PC-3 (cell line): ENCODE data around the gene KRTAP1-3. TPM values are rescaled to one million over a fixed set of nuclear protein-coding genes. Genes with fewer than 3 reads are reported as not detected.
"Not testable (repeated sequence)": the region's sequence is repeated elsewhere in the genome, so short reads cannot be mapped to it uniquely, and the experiment has no call there.

Experiments
- ATAC-seq: fragments of 200-7000 bp; cut with Tn5 transposase; 2 replicates; pipeline ENCODE4 v1.9.1; 2020; ENCODE audit warnings: mild to moderate bottlenecking, moderate library complexity
- BruUV-seq: library from RNA; stranded (reverse); fragments of 400-500 nt; replicated peaks from 2 replicates; lab custom pipeline; 2021; lab: Mats Ljungman, UMichigan
- CTCF ChIA-PET: fragments of 300-600 bp; sonication (Branson Sonifier 250); formaldehyde crosslinking; loops from one replicate; lab custom pipeline; 2022; ENCODE audit warnings: antibody characterized with exemption; lab: Charles Lee
- POLR2A ChIA-PET: fragments of 300-600 bp; sonication (Branson Sonifier 250); formaldehyde crosslinking; loops from one replicate; lab custom pipeline; 2022; ENCODE audit warnings: antibody characterized with exemption; ENCODE audit not compliant: unreplicated experiment; lab: Charles Lee
- DNase-seq: peaks from one replicate; pipeline ENCODE4 v3.0.0-alpha.2; 2015
- H2AFZ ChIP-seq: fragments of 300-600 bp; sonication (generic); 2 replicates; pipeline ENCODE4 v1.6.0; 2016; ENCODE audit warnings: antibody characterized with exemption, low read length
- H3F3A ChIP-seq: fragments of 300-600 bp; sonication (generic); one replicate; pipeline ENCODE4 v1.6.0; 2017; ENCODE audit warnings: antibody characterized with exemption, low read length, control low read depth, mild to moderate bottlenecking; ENCODE audit not compliant: unreplicated experiment
- H3K27ac ChIP-seq: fragments of 300-600 bp; sonication (generic); 2 replicates; pipeline ENCODE4 v1.5.1; 2016; ENCODE audit warnings: mild to moderate bottlenecking, low read length
- H3K27me3 ChIP-seq: fragments of 300-600 bp; sonication (generic); 2 replicates; pipeline ENCODE4 v1.6.1; 2016; ENCODE audit warnings: low read length, mixed read lengths
- H3K36me3 ChIP-seq: fragments of 300-600 bp; sonication (generic); 2 replicates; pipeline ENCODE4 v1.6.1; 2016; ENCODE audit warnings: low read depth, mixed run types, low read length, mixed read lengths
- H3K4me1 ChIP-seq: fragments of 300-600 bp; sonication (generic); 2 replicates; pipeline ENCODE4 v1.5.1; 2016; ENCODE audit warnings: low read length; ENCODE audit not compliant: insufficient read depth
- H3K4me2 ChIP-seq: fragments of 300-600 bp; sonication (generic); 2 replicates; pipeline ENCODE4 v1.6.0; 2016; ENCODE audit warnings: low read length
- H3K4me3 ChIP-seq: fragments of 300-600 bp; sonication (generic); 2 replicates; pipeline ENCODE4 v1.5.1; 2016; ENCODE audit warnings: mild to moderate bottlenecking, low read length, mixed read lengths
- H3K79me2 ChIP-seq: fragments of 300-600 bp; sonication (generic); 2 replicates; pipeline ENCODE4 v1.6.1; 2017; ENCODE audit warnings: low read length, mixed read lengths
- H3K9ac ChIP-seq: fragments of 300-600 bp; sonication (generic); 2 replicates; pipeline ENCODE4 v1.6.0; 2016; ENCODE audit warnings: mild to moderate bottlenecking, low read length
- H3K9me2 ChIP-seq: fragments of 300-600 bp; sonication (generic); replicated peaks from 2 replicates; pipeline ENCODE4 v1.6.1; 2016; ENCODE audit warnings: mixed run types, low read length, mixed read lengths
- H3K9me3 ChIP-seq: fragments of 300-600 bp; sonication (generic); 2 replicates; pipeline ENCODE4 v1.6.1; 2016; ENCODE audit warnings: low read length, mixed read lengths
- H4K20me1 ChIP-seq: fragments of 300-600 bp; sonication (generic); 2 replicates; pipeline ENCODE4 v1.6.1; 2016; ENCODE audit warnings: low read length, mixed read lengths
- EZH2 ChIP-seq: fragments of 300-600 bp; sonication (generic); IDR thresholded peaks from one replicate; pipeline ENCODE4 v1.6.1; 2017; ENCODE audit warnings: antibody characterized with exemption, mild to moderate bottlenecking, low read length; ENCODE audit not compliant: unreplicated experiment
- EZH2phosphoT487 ChIP-seq: fragments of 300-600 bp; sonication (generic); IDR thresholded peaks from 2 replicates; pipeline ENCODE4 v1.6.1; 2018; ENCODE audit warnings: mild to moderate bottlenecking, antibody characterized with exemption, low read length, borderline replicate concordance
- intact Hi-C: fragments of 100-400 bp; cut with micrococcal nuclease; formaldehyde crosslinking; loops from 2 replicates; pipeline ENCODE4 v1.9.0; 2023
- total RNA-seq: library from RNA; depleted of rRNA; stranded (reverse); fragments of >200 nt; gene quantifications from 2 replicates; pipeline ENCODE4 v1.2.3, GENCODE V29; 2014
- TF ChIP-seq, protein P1 (sequence below): fragments of 300-600 bp; sonication (generic); conservative IDR thresholded peaks from 2 replicates; pipeline ENCODE4 v1.5.1; 2017; ENCODE audit warnings: antibody characterized with exemption, low read depth, mild to moderate bottlenecking, low read length

KRTAP1-3 gene
- total RNA-seq, 1 experiment from 2014 or later = not detected

- ChIA-PET CTCF (no interaction called here), POLR2A (no interaction called here)
- Histone ChIP-seq H3K4me1 (peaks cover 43% of the 10 kb centered on the region), H3K4me2 (no peak overlapping the region), H3K36me3 (no peaks in the 10 kb centered on the region), H2AFZ (no peak overlapping the region), H3K9me3 (no peaks in the 10 kb centered on the region), H3K4me3 (no peak overlapping the region), H3K27ac (no peak overlapping the region), H3K9me2 (no peaks in the 10 kb centered on the region), H3F3A (peaks cover 8% of the 10 kb centered on the region), H3K79me2 (no peaks in the 10 kb centered on the region), H3K27me3 (no peaks in the 10 kb centered on the region), H4K20me1 (no peaks in the 10 kb centered on the region), H3K9ac (no peak overlapping the region)
- TF ChIP-seq EZH2phosphoT487 (no peak), EZH2 (no peak)
- TF ChIP-seq, protein P1, sequence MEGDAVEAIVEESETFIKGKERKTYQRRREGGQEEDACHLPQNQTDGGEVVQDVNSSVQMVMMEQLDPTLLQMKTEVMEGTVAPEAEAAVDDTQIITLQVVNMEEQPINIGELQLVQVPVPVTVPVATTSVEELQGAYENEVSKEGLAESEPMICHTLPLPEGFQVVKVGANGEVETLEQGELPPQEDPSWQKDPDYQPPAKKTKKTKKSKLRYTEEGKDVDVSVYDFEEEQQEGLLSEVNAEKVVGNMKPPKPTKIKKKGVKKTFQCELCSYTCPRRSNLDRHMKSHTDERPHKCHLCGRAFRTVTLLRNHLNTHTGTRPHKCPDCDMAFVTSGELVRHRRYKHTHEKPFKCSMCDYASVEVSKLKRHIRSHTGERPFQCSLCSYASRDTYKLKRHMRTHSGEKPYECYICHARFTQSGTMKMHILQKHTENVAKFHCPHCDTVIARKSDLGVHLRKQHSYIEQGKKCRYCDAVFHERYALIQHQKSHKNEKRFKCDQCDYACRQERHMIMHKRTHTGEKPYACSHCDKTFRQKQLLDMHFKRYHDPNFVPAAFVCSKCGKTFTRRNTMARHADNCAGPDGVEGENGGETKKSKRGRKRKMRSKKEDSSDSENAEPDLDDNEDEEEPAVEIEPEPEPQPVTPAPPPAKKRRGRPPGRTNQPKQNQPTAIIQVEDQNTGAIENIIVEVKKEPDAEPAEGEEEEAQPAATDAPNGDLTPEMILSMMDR = no peak
- no peak for ATAC-seq
- intact Hi-C loops = no loop called here
- BruUV-seq = no TSS peak
- DNase-seq = no peak
These were observed 22.9 kb upstream of the KRTAP1-3 start for GRCh38 chr17:41057547-41057946.

- POLR2A ChIA-PET, H4K20me1 ChIP-seq, intact Hi-C loops, H3K27me3 ChIP-seq, H3K9ac ChIP-seq, H3K9me3 ChIP-seq, H3K4me2 ChIP-seq, CTCF ChIA-PET, ATAC-seq, H3K27ac ChIP-seq, H3K79me2 ChIP-seq, BruUV-seq, H3K36me3 ChIP-seq, H2AFZ ChIP-seq, H3K4me3 ChIP-seq, DNase-seq, H3F3A ChIP-seq, H3K9me2 ChIP-seq: not testable (repeated sequence)
- H3K4me1 ChIP-seq = peaks cover 18% of the 10 kb centered on the region
These were observed 20.5 kb upstream of the KRTAP1-3 start, which contains the start of gene KRTAP2-2 for GRCh38 chr17:41055130-41055529. Gene KRTAP2-2, minus strand, starts transcription at chr17:41055230. Its CDS starts 19 bp downstream, at chr17:41055211.

DNA sequence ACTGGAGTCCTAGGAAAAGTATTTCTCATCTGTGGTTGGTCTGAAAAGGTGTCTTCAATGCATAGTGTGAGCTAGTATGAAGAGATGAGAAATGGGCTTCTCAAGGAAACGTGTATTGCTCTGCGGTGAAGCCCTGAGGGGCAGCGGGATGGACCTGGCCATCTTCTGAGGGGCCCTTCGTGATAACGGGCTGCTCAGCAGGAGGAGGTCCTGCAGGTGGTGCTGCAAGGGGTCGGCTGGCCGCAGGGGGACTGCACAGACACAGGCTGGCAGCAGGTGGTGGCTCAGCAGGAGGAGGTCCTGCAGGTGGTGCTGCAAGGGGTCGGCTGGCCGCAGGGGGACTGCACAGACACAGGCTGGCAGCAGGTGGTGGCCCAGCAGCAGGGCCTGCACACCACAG is 19.9 kb upstream of the KRTAP1-3 start:
- H3K9me2 ChIP-seq, BruUV-seq, H3K27me3 ChIP-seq, H3K4me3 ChIP-seq, H3K4me2 ChIP-seq, ATAC-seq, H3F3A ChIP-seq, intact Hi-C loops, CTCF ChIA-PET, DNase-seq, H2AFZ ChIP-seq, H3K9ac ChIP-seq, H3K9me3 ChIP-seq, H3K27ac ChIP-seq, H4K20me1 ChIP-seq, H3K79me2 ChIP-seq, H3K36me3 ChIP-seq, POLR2A ChIA-PET: not testable (repeated sequence)
- peaks cover 14% of the 10 kb centered on the region for H3K4me1 ChIP-seq

DNA sequence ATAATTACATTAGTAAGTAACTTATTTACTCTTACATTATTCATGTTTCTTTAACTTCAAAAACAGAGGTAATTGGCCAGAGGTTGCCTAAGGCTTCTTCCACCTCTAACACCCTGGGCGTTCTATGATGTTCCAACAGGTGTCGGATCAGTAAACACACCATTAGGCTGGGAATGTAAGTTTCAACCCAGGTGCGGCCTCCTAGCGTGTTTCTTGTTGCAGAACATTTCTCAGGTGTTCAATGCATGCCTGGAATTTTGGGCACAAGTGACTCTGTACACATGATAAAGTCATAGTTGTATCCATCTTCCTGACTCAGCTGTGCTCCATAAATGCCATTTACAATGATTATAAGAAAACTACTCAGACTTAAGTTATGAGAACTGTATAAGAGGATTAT is 19.4 kb upstream of the KRTAP1-3 start:
- Histone ChIP-seq H4K20me1 (no peaks in the 10 kb centered on the region), H3K9ac (no peak overlapping the region), H3K4me1 (peaks cover 12% of the 10 kb centered on the region), H3K9me2 (no peaks in the 10 kb centered on the region), H3K27me3 (no peaks in the 10 kb centered on the region), H3K9me3 (no peaks in the 10 kb centered on the region), H3K27ac (no peak overlapping the region), H3K36me3 (no peaks in the 10 kb centered on the region), H2AFZ (no peak overlapping the region), H3F3A (no peaks in the 10 kb centered on the region), H3K4me2 (no peak overlapping the region), H3K79me2 (no peaks in the 10 kb centered on the region), H3K4me3 (no peak overlapping the region)
- DNase-seq = no peak
- POLR2A ChIA-PET = no interaction called here
- CTCF ChIA-PET = no interaction called here
- TF ChIP-seq, protein P1 = no peak
- TF ChIP-seq EZH2 (no peak), EZH2phosphoT487 (no peak)
- intact Hi-C loops = no loop called here
- no TSS peak for BruUV-seq
- no peak for ATAC-seq
